CD14-positive monocyte (primary cell): ENCODE data around the gene CEBPZOS. TPM values are rescaled to one million over a fixed set of nuclear protein-coding genes. Genes with fewer than 3 reads are reported as not detected.
A peak's percentile ranks its signal among the peaks of the same experiment; 100 is the strongest.
"Not testable (repeated sequence)": the region's sequence is repeated elsewhere in the genome, so short reads cannot be mapped to it uniquely, and the experiment has no call there.

Experiments used
- DNase-seq, 3 donors: peaks; one replicate each; pipeline ENCODE4 v3.0.0-alpha.2; 2011 to 2022
- H2AFZ ChIP-seq: 2 replicates; pipeline ENCODE4 v1.6.0; 2012; ENCODE audit warnings: mild to moderate bottlenecking, low read depth, low read length, inconsistent platforms; ENCODE audit not compliant: insufficient read depth, poor library complexity, severe bottlenecking
- H3K27ac ChIP-seq, 2 donors: 1 replicate in 1 of 2; 2 replicates in 1 of 2; pipeline ENCODE4 v1.5.1; 2012 to 2013; ENCODE audit warnings: low read length in 2 of 2, control low read depth in 1 of 2, inconsistent platforms in 1 of 2, low read depth in 1 of 2, mild to moderate bottlenecking in 1 of 2
- H3K27me3 ChIP-seq, 2 donors: one replicate each; pipeline versions ENCODE4 v1.6.0 to v1.6.1; 2011 to 2013; ENCODE audit warnings: low read length in 2 of 2; ENCODE audit not compliant: control insufficient read depth in 2 of 2, insufficient read depth in 2 of 2
- H3K36me3 ChIP-seq, 2 donors: replicated peaks in 1 of 2; 1 replicate in 1 of 2; 2 replicates in 1 of 2; pipeline versions ENCODE4 v1.5.1 to v1.6.1; 2012 to 2013; ENCODE audit warnings: low read length in 2 of 2, control low read depth in 1 of 2, inconsistent platforms in 1 of 2, mild to moderate bottlenecking in 1 of 2; ENCODE audit not compliant: insufficient read depth in 2 of 2, control insufficient read depth in 1 of 2
- H3K4me1 ChIP-seq, 2 donors: 1 replicate in 1 of 2; 2 replicates in 1 of 2; pipeline versions ENCODE4 v1.5.1 to v1.6.1; 2012 to 2013; ENCODE audit warnings: low read length in 2 of 2, control low read depth in 1 of 2, inconsistent platforms in 1 of 2, mild to moderate bottlenecking in 1 of 2, moderate library complexity in 1 of 2; ENCODE audit not compliant: insufficient read depth in 2 of 2, control insufficient read depth in 1 of 2
- H3K4me2 ChIP-seq: replicated peaks from 2 replicates; pipeline ENCODE3; 2012; ENCODE audit warnings: low read length, moderate library complexity, mild to moderate bottlenecking; ENCODE audit not compliant: poor library complexity, severe bottlenecking; ENCODE audit errors: extremely low read depth
- H3K4me3 ChIP-seq, 3 experiments: fragments of 200-600 bp in 1 of 3; sonication (generic) in 1 of 3; replicated peaks in 1 of 3; 1 replicate in 2 of 3; 2 replicates in 1 of 3; pipeline ENCODE4 v1.5.1; 2011 to 2013; ENCODE audit warnings: low read length in 3 of 3, mild to moderate bottlenecking in 3 of 3, control low read depth in 2 of 3, low read depth in 2 of 3, inconsistent platforms in 1 of 3, moderate library complexity in 1 of 3
- H3K79me2 ChIP-seq: 2 replicates; pipeline ENCODE4 v1.6.0; 2012; ENCODE audit warnings: mild to moderate bottlenecking, control low read depth, inconsistent platforms, low read length, moderate library complexity; ENCODE audit not compliant: insufficient read depth
- H3K9ac ChIP-seq: 2 replicates; pipeline ENCODE4 v1.6.0; 2017; ENCODE audit warnings: low read length, mild to moderate bottlenecking; ENCODE audit not compliant: insufficient read depth, poor library complexity, severe bottlenecking
- H3K9me3 ChIP-seq, 2 donors: replicated peaks in 1 of 2; 1 replicate in 1 of 2; 2 replicates in 1 of 2; pipeline versions ENCODE4 v1.5.1 to v1.6.1; 2012 to 2013; ENCODE audit warnings: low read length in 2 of 2, control low read depth in 1 of 2; ENCODE audit not compliant: control insufficient read depth in 1 of 2, insufficient read depth in 1 of 2
- H4K20me1 ChIP-seq: 2 replicates; pipeline ENCODE4 v1.6.0; 2012; ENCODE audit warnings: mild to moderate bottlenecking, low read length, control low read depth, moderate library complexity; ENCODE audit not compliant: insufficient read depth
- H3K27ac Mint-ChIP-seq, 7 donors: one replicate each; pipeline ENCODE4 v1.8.0; 2020; ENCODE audit warnings: mild to moderate bottlenecking in 7 of 7, mixed read lengths in 7 of 7, moderate library complexity in 6 of 7, inconsistent platforms in 2 of 7
- H3K27me3 Mint-ChIP-seq, 3 donors: one replicate each; pipeline ENCODE4 v1.8.0; 2021 to 2022; ENCODE audit warnings: low read depth in 3 of 3, mild to moderate bottlenecking in 3 of 3, mixed read lengths in 3 of 3, moderate library complexity in 3 of 3, inconsistent platforms in 1 of 3
- H3K36me3 Mint-ChIP-seq, 2 donors: one replicate each; pipeline ENCODE4 v1.8.0; 2020; ENCODE audit warnings: mixed read lengths in 2 of 2, inconsistent platforms in 1 of 2, mild to moderate bottlenecking in 1 of 2
- H3K4me1 Mint-ChIP-seq: one replicate; pipeline ENCODE4 v1.8.0; 2020; ENCODE audit warnings: mild to moderate bottlenecking, mixed read lengths
- H3K4me3 Mint-ChIP-seq, 2 donors: one replicate each; pipeline ENCODE4 v1.8.0; 2020; ENCODE audit warnings: mild to moderate bottlenecking in 2 of 2, mixed read lengths in 2 of 2, moderate library complexity in 1 of 2
- H3K9me3 Mint-ChIP-seq, 7 donors: one replicate each; pipeline ENCODE4 v1.8.0; 2020 to 2022; ENCODE audit warnings: mixed read lengths in 7 of 7, mild to moderate bottlenecking in 6 of 7, moderate library complexity in 6 of 7, inconsistent platforms in 2 of 7
- WGBS: methylation state at CpG from one replicate; pipeline ENCODE4 v1.1.5; 2013; ENCODE audit warnings: missing lambda C conversion rate; ENCODE audit not compliant: insufficient coverage; 5-methylcytosine and 5-hydroxymethylcytosine counted together
- intact Hi-C, 2 donors: fragments of 100-400 bp; cut with micrococcal nuclease; formaldehyde crosslinking; loops; one replicate each; pipeline versions ENCODE4 v1.15.0 to v1.15.1; 2023
- polyA plus RNA-seq, 3 donors: library from polyadenylated mRNA; depleted of rRNA in 1 of 3; unstranded in 2 of 3; stranded (reverse) in 1 of 3; fragments of 300-500 nt in 2 of 3; fragments of >200 nt in 1 of 3; fragmentation: Illumina TruSeq in 2 of 3; gene quantifications; 1 replicate in 2 of 3; 2 replicates in 1 of 3; pipeline ENCODE4 v1.2.3, GENCODE V29; 2012 to 2021
- TF ChIP-seq, protein P1 (sequence below): fragments of 200-600 bp; IDR thresholded peaks from one replicate; pipeline ENCODE4 v1.8.0; 2022; ENCODE audit warnings: antibody characterized with exemption, mild to moderate bottlenecking

The CEBPZOS gene
- polyA plus RNA-seq, 3 donors, result 12.6 to 19.3 (median 18.2) TPM

DNA sequence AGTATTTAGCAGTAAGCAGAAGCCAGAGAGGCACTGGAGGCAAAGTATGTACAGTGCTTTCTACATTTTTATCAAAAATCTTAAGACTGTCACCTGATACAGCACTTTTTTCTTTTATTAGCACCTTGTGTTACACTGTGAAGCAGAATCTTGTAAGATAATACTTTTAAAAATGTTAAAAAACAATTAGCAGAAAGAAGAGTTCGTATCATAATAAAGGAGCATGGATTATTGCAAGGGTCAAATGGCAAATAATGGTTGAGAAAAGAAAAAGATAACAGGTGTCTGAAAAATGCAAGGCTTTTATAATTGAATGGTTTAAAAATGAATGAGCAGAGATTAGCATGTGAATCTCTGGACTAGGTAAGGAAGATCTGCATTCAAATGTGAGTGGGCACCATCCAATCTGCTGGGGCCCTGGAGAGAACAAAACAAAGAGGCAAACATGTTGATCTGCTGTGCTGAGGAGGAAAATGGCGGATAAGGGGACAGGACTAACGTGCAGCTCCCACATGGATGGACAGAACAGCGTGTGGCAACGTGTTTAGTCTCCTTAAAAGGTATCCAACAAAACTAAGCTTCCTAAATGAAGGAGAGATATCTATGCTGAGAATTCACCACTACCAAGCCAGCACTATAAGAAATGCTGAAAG, 9.5 kb downstream of the CEBPZOS start:
- intact Hi-C loops, result no loop called here
- Histone ChIP-seq H3K9ac (no peak overlapping the region), H2AFZ (no peak overlapping the region), H3K4me3 (no peak overlapping the region), H3K27me3 (no peaks in the 10 kb centered on the region), H4K20me1 (peaks cover 13% of the 10 kb centered on the region), H3K27ac (no peak overlapping the region), H3K79me2 (peaks cover 63% of the 10 kb centered on the region), H3K9me3 (peaks cover 7 to 33% of the 10 kb centered on the region in 2 donors), H3K4me1 (no peaks in the 10 kb centered on the region), H3K4me2 (no peak overlapping the region), H3K36me3 (peaks cover 79 to 95% of the 10 kb centered on the region in 2 donors)
- 100% methylated on average over 3 of the region's 5 CpGs for WGBS
- H3K4me1 Mint-ChIP-seq, result no peaks in the 10 kb centered on the region
- peaks cover 18 to 48% (median 28%) of the 10 kb centered on the region in 7 donors for H3K9me3 Mint-ChIP-seq
- no peak for DNase-seq
- H3K36me3 Mint-ChIP-seq, result peaks cover 84 to 86% of the 10 kb centered on the region in 2 donors
- TF ChIP-seq, protein P1, sequence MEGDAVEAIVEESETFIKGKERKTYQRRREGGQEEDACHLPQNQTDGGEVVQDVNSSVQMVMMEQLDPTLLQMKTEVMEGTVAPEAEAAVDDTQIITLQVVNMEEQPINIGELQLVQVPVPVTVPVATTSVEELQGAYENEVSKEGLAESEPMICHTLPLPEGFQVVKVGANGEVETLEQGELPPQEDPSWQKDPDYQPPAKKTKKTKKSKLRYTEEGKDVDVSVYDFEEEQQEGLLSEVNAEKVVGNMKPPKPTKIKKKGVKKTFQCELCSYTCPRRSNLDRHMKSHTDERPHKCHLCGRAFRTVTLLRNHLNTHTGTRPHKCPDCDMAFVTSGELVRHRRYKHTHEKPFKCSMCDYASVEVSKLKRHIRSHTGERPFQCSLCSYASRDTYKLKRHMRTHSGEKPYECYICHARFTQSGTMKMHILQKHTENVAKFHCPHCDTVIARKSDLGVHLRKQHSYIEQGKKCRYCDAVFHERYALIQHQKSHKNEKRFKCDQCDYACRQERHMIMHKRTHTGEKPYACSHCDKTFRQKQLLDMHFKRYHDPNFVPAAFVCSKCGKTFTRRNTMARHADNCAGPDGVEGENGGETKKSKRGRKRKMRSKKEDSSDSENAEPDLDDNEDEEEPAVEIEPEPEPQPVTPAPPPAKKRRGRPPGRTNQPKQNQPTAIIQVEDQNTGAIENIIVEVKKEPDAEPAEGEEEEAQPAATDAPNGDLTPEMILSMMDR, result no peak
- H3K27ac Mint-ChIP-seq, result peak overlapping the region in 1 of 7 donors; percentile 48
- H3K27me3 Mint-ChIP-seq, result no peaks in the 10 kb centered on the region
- H3K4me3 Mint-ChIP-seq, result no peak overlapping the region

DNA sequence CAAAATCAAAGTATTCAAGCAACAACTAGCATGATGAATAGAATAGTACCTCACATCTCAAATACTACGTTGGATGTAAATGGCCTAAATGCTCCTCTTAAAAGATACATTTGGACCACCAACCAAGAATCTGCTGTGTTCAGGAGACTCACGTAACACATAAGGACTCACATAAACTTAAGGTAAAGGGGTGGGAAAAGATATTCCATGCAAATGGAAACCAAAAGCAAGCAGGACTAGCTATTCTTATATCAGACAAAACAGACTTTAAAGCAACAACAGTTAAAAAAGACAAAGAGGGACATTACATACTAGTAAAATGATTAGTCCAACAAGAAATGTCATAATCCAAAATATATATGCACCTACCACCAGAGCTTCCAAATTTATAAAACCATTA, 10.5 kb downstream of the CEBPZOS start:
- H3K27ac Mint-ChIP-seq, H3K4me3 ChIP-seq, H3K4me1 Mint-ChIP-seq, H3K4me1 ChIP-seq, H3K27ac ChIP-seq, H3K4me2 ChIP-seq, H3K4me3 Mint-ChIP-seq, H3K9ac ChIP-seq, H2AFZ ChIP-seq, H3K27me3 Mint-ChIP-seq, intact Hi-C loops, H3K27me3 ChIP-seq, DNase-seq: not testable (repeated sequence)
- WGBS, result no CpG with 5 or more reads among the region's 2 CpGs
- Histone ChIP-seq H3K9me3 (peaks cover 7 to 33% of the 10 kb centered on the region in 2 donors), H3K79me2 (peaks cover 56% of the 10 kb centered on the region), H3K36me3 (peaks cover 81 to 95% of the 10 kb centered on the region in 2 donors), H4K20me1 (peaks cover 13% of the 10 kb centered on the region)
- Mint-ChIP-seq H3K9me3 (peaks cover 18 to 48% (median 28%) of the 10 kb centered on the region in 7 donors), H3K36me3 (peaks cover 87 to 91% of the 10 kb centered on the region in 2 donors)
